H1 (cell line): ENCODE measurements around the gene TDRD5. TPM values are rescaled to one million over a fixed set of nuclear protein-coding genes. Genes with fewer than 3 reads are reported as not detected.

Source experiments
- EZH2 ChIP-seq: fragments of 200-600 bp; sonication (generic); IDR thresholded peaks from 2 replicates; pipeline ENCODE4 v1.7.1; 2012; ENCODE audit warnings: low read depth, mild to moderate bottlenecking, moderate library complexity, low read length, inconsistent platforms; ENCODE audit not compliant: severe bottlenecking
- SIRT6 ChIP-seq: IDR thresholded peaks from one replicate; pipeline ENCODE4 v1.7.1; 2012; ENCODE audit warnings: low read length, inconsistent platforms
- TCF12 ChIP-seq: IDR thresholded peaks from 2 replicates; pipeline ENCODE4 v1.6.1; 2011; ENCODE audit warnings: low read depth, mild to moderate bottlenecking, low read length
- polyA plus RNA-seq, 7 experiments: library from polyadenylated mRNA; depleted of rRNA in 3 of 7; stranded (reverse) in 5 of 7; unstranded in 2 of 7; fragments of >200 nt in 5 of 7; fragments of 200-250 nt in 2 of 7; gene quantifications; 1 replicate in 5 of 7; 2 replicates in 1 of 7; 4 replicates in 1 of 7; pipeline versions ENCODE4 v1.2.1 to v1.2.3, GENCODE V29; 2011 to 2013; ENCODE audit warnings: missing spikeins in 2 of 7, mixed read lengths in 2 of 7
- total RNA-seq: library from RNA; stranded (reverse); fragmentation: NEBNext Ultra II Directional; extraction: Animal tissue kit (Norgen Biotek cat#: 25700); gene quantifications from 2 replicates; pipeline ENCODE4 v1.2.1, GENCODE V29; 2021

TDRD5 gene
- total and polyA plus RNA-seq, 2 of the 8 experiments (the other 6 are each of a cell fraction or from before 2014, with no cell fraction given): 0.53 to 1.4 TPM

GRCh38 chr1:179632868-179633267 lies 41.2 kb downstream of the TDRD5 start (continued):
- no peak for TF ChIP-seq SIRT6
- TF ChIP-seq TCF12: no peak
- no peak for TF ChIP-seq EZH2
